B cell (primary cell): ENCODE measurements around the gene ZNF618. TPM values are rescaled to one million over a fixed set of nuclear protein-coding genes. Genes with fewer than 3 reads are reported as not detected.

Experiments
- ATAC-seq: fragments of 200-7000 bp; cut with Tn5 transposase; one replicate; pipeline ENCODE4 v1.10.0; 2021; ENCODE audit warnings: low read depth, mild to moderate bottlenecking, moderate number of reproducible peaks, moderate library complexity
- CTCF ChIA-PET: fragments of 350-600 bp; sonication (Branson Sonifier 250); formaldehyde crosslinking; loops from one replicate; lab custom pipeline; 2021; ENCODE audit warnings: antibody characterized with exemption, inconsistent platforms; lab: Charles Lee
- POLR2A ChIA-PET: fragments of 350-600 bp; sonication (Branson Sonifier 250); formaldehyde crosslinking; loops from one replicate; lab custom pipeline; 2021; ENCODE audit warnings: antibody characterized with exemption; lab: Charles Lee
- DNase-seq: peaks from one replicate; pipeline ENCODE4 v3.0.0; 2013
- H2AFZ ChIP-seq: 2 replicates; pipeline ENCODE4 v1.6.1; 2012; ENCODE audit warnings: mild to moderate bottlenecking, low read depth, low read length; ENCODE audit not compliant: insufficient read depth, poor library complexity, severe bottlenecking
- H3K27ac ChIP-seq, 2 donors: 1 replicate in 1 of 2; 2 replicates in 1 of 2; pipeline ENCODE4 v1.5.1; 2012 to 2013; ENCODE audit warnings: low read length in 2 of 2, mild to moderate bottlenecking in 2 of 2, moderate library complexity in 1 of 2
- H3K27me3 ChIP-seq, 4 experiments: fragments of 200-600 bp in 1 of 4; sonication (generic) in 1 of 4; replicated peaks in 1 of 4; 1 replicate in 2 of 4; 2 replicates in 2 of 4; pipeline versions ENCODE4 v1.6.1 to v1.7.0; 2013 to 2016; ENCODE audit warnings: low read length in 3 of 4, mild to moderate bottlenecking in 2 of 4, mixed read lengths in 1 of 4, moderate library complexity in 1 of 4; ENCODE audit not compliant: insufficient read depth in 4 of 4, control insufficient read depth in 3 of 4; ENCODE audit errors: control extremely low read depth in 1 of 4
- H3K36me3 ChIP-seq, 2 experiments: replicated peaks in 1 of 2; 1 replicate in 1 of 2; 2 replicates in 1 of 2; pipeline versions ENCODE4 v1.6.1 to v1.7.1; 2013; ENCODE audit warnings: low read length in 1 of 2; ENCODE audit not compliant: insufficient read depth in 2 of 2, control insufficient read depth in 1 of 2; ENCODE audit errors: control extremely low read depth in 1 of 2, extremely low read depth in 1 of 2
- H3K4me1 ChIP-seq, 2 donors: fragments of 200-600 bp in 1 of 2; sonication (generic) in 1 of 2; 1 replicate in 1 of 2; 2 replicates in 1 of 2; pipeline versions ENCODE4 v1.5.1 to v1.6.1; 2013 to 2017; ENCODE audit warnings: low read length in 2 of 2; ENCODE audit not compliant: control insufficient read depth in 2 of 2, insufficient read depth in 2 of 2
- H3K4me2 ChIP-seq: replicated peaks from 2 replicates; pipeline ENCODE3; 2012; ENCODE audit warnings: mild to moderate bottlenecking, low read depth, low read length; ENCODE audit not compliant: poor library complexity, severe bottlenecking
- H3K4me3 ChIP-seq, 5 experiments: fragments of 200-600 bp in 1 of 5; sonication (generic) in 1 of 5; 1 replicate in 3 of 5; 2 replicates in 2 of 5; pipeline versions ENCODE4 v1.5.1 to v1.7.0; 2011 to 2016; ENCODE audit warnings: low read length in 4 of 5, mild to moderate bottlenecking in 4 of 5, low read depth in 2 of 5, control low read depth in 1 of 5, moderate library complexity in 1 of 5; ENCODE audit not compliant: insufficient read depth in 1 of 5; ENCODE audit errors: control extremely low read depth in 1 of 5, extremely low read depth in 1 of 5
- H3K79me2 ChIP-seq: fragments of 200-600 bp; sonication (generic); one replicate; pipeline ENCODE4 v1.6.0; 2016; ENCODE audit warnings: low read length; ENCODE audit not compliant: control insufficient read depth, insufficient read depth
- H3K9ac ChIP-seq: fragments of 200-600 bp; sonication (generic); 2 replicates; pipeline ENCODE4 v1.6.1; 2017; ENCODE audit warnings: mild to moderate bottlenecking, low read length, moderate library complexity
- H3K9me3 ChIP-seq, 3 donors: one replicate each; pipeline versions ENCODE4 v1.6.1 to v1.7.1; 2013; ENCODE audit warnings: low read length in 2 of 3; ENCODE audit not compliant: control insufficient read depth in 2 of 3, insufficient read depth in 1 of 3; ENCODE audit errors: control extremely low read depth in 1 of 3
- H4K20me1 ChIP-seq: 2 replicates; pipeline ENCODE4 v1.6.0; 2012; ENCODE audit warnings: mild to moderate bottlenecking, low read length; ENCODE audit not compliant: insufficient read depth, control insufficient read depth, poor library complexity, severe bottlenecking
- H3K27ac Mint-ChIP-seq: one replicate; pipeline ENCODE4 v1.8.0; 2021; ENCODE audit warnings: mixed read lengths
- H3K27me3 Mint-ChIP-seq: one replicate; pipeline ENCODE4 v1.8.0; 2021; ENCODE audit warnings: mixed read lengths
- H3K4me1 Mint-ChIP-seq: one replicate; pipeline ENCODE4 v1.8.0; 2021; ENCODE audit warnings: mixed read lengths
- H3K4me3 Mint-ChIP-seq: one replicate; pipeline ENCODE4 v1.8.0; 2021; ENCODE audit warnings: mixed read lengths
- H3K9me3 Mint-ChIP-seq: one replicate; pipeline ENCODE4 v1.8.0; 2022; ENCODE audit warnings: mixed read lengths; ENCODE audit not compliant: insufficient read depth
- CTCF ChIP-seq: fragments of 200-600 bp; IDR thresholded peaks from one replicate; pipeline ENCODE4 v1.8.0; 2022; ENCODE audit warnings: antibody characterized with exemption, mild to moderate bottlenecking
- EZH2 ChIP-seq: IDR thresholded peaks from 2 replicates; pipeline ENCODE4 v1.6.1; 2012; ENCODE audit warnings: borderline replicate concordance, low read depth, mild to moderate bottlenecking, moderate library complexity, low read length; ENCODE audit not compliant: insufficient read depth, poor library complexity, severe bottlenecking
- WGBS: methylation state at CpG from one replicate; pipeline ENCODE4 v1.1.5; 2013; ENCODE audit warnings: missing lambda C conversion rate; ENCODE audit not compliant: insufficient coverage; 5-methylcytosine and 5-hydroxymethylcytosine counted together
- intact Hi-C: fragments of 100-400 bp; cut with micrococcal nuclease; formaldehyde crosslinking; loops from one replicate; pipeline ENCODE4 v1.10.0; 2022
- polyA plus RNA-seq: library from polyadenylated mRNA; depleted of rRNA; stranded (reverse); fragments of >200 nt; gene quantifications from 2 replicates; pipeline ENCODE4 v1.2.3, GENCODE V29; 2012
- total RNA-seq, 2 donors: library from RNA; stranded (reverse); fragments of 120-200 nt in 1 of 2; gene quantifications; 1 replicate in 1 of 2; 2 replicates in 1 of 2; pipeline versions ENCODE4 v1.2.3 to v1.2.4, GENCODE V29; 2013 to 2022

Gene ZNF618
- total and polyA plus RNA-seq, 2 donors (not counting 1 experiment from before 2014, with no cell fraction given): 1.4 to 2.5 TPM

- H3K79me2 ChIP-seq: no peaks in the 10 kb centered on the region
- H3K36me3 ChIP-seq: no peaks in the 10 kb centered on the region
- no peak overlapping the region for H3K27ac ChIP-seq
- H3K9ac ChIP-seq: no peak overlapping the region
- H3K27ac Mint-ChIP-seq: no peak overlapping the region
- ChIA-PET CTCF (no interaction called here), POLR2A (no interaction called here)
- H3K4me3 Mint-ChIP-seq: no peak overlapping the region
- H3K27me3 ChIP-seq: no peaks in the 10 kb centered on the region
- no peak for TF ChIP-seq CTCF
- no peak for TF ChIP-seq EZH2
- H2AFZ ChIP-seq: no peak overlapping the region
- no peak for ATAC-seq
- no peaks in the 10 kb centered on the region for H3K9me3 ChIP-seq
- intact Hi-C loops: no loop called here
- peaks cover 5% of the 10 kb centered on the region for H3K27me3 Mint-ChIP-seq
- H3K4me3 ChIP-seq: no peak overlapping the region
- H3K4me1 Mint-ChIP-seq: no peaks in the 10 kb centered on the region
- no peaks in the 10 kb centered on the region for H3K4me1 ChIP-seq
- no peak for DNase-seq
- no peak overlapping the region for H3K4me2 ChIP-seq
- H3K9me3 Mint-ChIP-seq: no peaks in the 10 kb centered on the region
- H4K20me1 ChIP-seq: no peaks in the 10 kb centered on the region
Measured at GRCh38 chr9:113952676-113953075, 76.6 kb downstream of the ZNF618 start.

GRCh38 chr9:113953531-113953930 lies 77.4 kb downstream of the ZNF618 start:
- no peaks in the 10 kb centered on the region for H3K9me3 Mint-ChIP-seq
- peaks cover 5% of the 10 kb centered on the region for H3K27me3 Mint-ChIP-seq
- Histone ChIP-seq H4K20me1 (no peaks in the 10 kb centered on the region), H2AFZ (no peak overlapping the region), H3K36me3 (no peaks in the 10 kb centered on the region), H3K27ac (no peak overlapping the region), H3K4me1 (no peaks in the 10 kb centered on the region), H3K79me2 (no peaks in the 10 kb centered on the region), H3K9me3 (no peaks in the 10 kb centered on the region), H3K27me3 (no peaks in the 10 kb centered on the region), H3K4me3 (no peak overlapping the region), H3K9ac (no peak overlapping the region), H3K4me2 (no peak overlapping the region)
- DNase-seq (no peak), ATAC-seq (no peak)
- TF ChIP-seq EZH2 (no peak), CTCF (no peak)
- H3K4me3 Mint-ChIP-seq: no peak overlapping the region
- no CpG with 5 or more reads among the region's 2 CpGs for WGBS
- H3K27ac Mint-ChIP-seq: no peak overlapping the region
- intact Hi-C loops: no loop called here
- ChIA-PET CTCF (no interaction called here), POLR2A (no interaction called here)
- H3K4me1 Mint-ChIP-seq: no peaks in the 10 kb centered on the region
